LoVo (cell line): Measurements from ENCODE around the gene ACAD10.
"Not testable (repeated sequence)": the region's sequence is repeated elsewhere in the genome, so short reads cannot be mapped to it uniquely, and the experiment has no call there.

Experiments used
- DNase-seq: peaks from one replicate; pipeline ENCODE4 v3.0.0-alpha.2; 2016; ENCODE audit warnings: low spot score

Gene ACAD10

GRCh38 chr12:111685811-111686573, at the start of gene ACAD10, which contains the start of gene BRAP:
Gene ACAD10 (plus strand): TSS chr12:111686053. CDS start chr12:111692710, 6,657 bp downstream.
Gene BRAP (minus strand): TSS chr12:111685956. CDS start chr12:111685792, 164 bp downstream.
- peak; percentile 99 for DNase-seq

- no peak for DNase-seq
Measured at GRCh38 chr12:111636209-111636945, 49.5 kb upstream of the ACAD10 start.

- DNase-seq = no peak
Measured at GRCh38 chr12:111638556-111638955, 47.3 kb upstream of the ACAD10 start.

GRCh38 chr12:111640506-111640905, 45.3 kb upstream of the ACAD10 start:
- no peak for DNase-seq

- no peak for DNase-seq
Measured at GRCh38 chr12:111642681-111643426, 43.0 kb upstream of the ACAD10 start.

- no peak for DNase-seq
Measured at GRCh38 chr12:111643427-111643826, 42.4 kb upstream of the ACAD10 start.

DNA sequence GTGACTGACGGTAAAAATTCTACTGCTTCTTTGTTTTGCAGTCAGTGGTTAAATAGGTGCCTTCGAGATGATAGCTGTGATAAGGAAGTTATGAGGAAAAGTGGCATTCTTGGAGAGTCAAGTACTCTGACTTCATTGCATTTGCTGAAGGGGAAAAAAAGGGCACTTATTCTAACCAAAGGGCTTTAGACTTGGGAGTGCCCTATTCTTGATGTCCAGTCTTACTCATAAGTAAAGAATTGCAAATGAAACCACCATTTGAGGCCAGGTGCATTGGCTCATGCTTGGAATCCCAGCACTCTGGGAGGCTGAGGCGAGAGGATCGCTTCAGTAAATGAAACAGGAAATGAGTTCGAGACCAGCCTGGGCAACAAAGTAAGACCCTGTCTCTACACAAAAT, 40.4 kb upstream of the ACAD10 start:
- DNase-seq = peak; percentile 45

- no peak for DNase-seq
Measured at GRCh38 chr12:111650912-111651311, 34.9 kb upstream of the ACAD10 start.

- not testable (repeated sequence) for DNase-seq
Measured at GRCh38 chr12:111652530-111652929, 33.3 kb upstream of the ACAD10 start.

- no peak for DNase-seq
Measured at GRCh38 chr12:111653596-111653995, 32.3 kb upstream of the ACAD10 start.

DNA sequence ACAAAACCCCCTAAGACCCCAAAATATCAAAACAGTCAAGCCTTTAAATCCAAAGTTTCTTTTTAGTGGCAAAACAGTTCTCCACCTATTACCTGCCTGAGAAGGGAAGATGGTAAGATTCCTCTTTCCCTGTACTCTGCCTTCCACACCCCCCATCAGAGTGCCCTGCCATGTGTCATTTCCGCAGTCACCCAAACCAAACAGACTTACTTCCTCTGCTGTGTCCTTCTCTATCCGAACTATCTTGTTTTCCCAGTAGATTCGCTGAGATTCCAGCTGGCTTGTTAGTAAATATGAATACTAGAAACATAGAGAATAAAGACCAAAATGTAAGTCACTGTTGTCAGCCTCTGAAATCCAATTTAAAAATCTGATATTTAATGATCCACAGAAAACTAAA, 30.5 kb upstream of the ACAD10 start:
- no peak for DNase-seq

DNA sequence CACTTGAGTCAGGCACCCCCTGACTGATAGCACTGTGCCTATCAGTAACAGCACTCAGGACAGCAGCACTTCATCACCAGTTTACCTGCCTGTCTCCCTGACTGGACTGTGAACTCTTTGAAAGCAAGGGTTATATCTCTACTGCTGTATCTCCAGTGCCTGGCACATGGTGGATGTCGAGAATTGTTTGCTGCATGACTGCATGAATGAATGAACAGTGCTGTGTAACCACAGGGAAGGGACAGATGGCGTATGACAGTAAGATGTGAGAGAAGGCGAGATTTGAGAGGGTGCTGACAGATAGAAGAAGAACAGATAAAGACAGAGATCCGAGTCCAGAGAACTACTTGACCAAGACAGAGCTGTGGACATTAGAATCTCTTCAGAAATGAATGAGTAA, 29.8 kb upstream of the ACAD10 start:
- no peak for DNase-seq

GRCh38 chr12:111664499-111664898, 21.4 kb upstream of the ACAD10 start:
- no peak for DNase-seq

- DNase-seq = no peak
Measured at GRCh38 chr12:111664961-111665865, 20.6 kb upstream of the ACAD10 start.

GRCh38 chr12:111672822-111673381, 13.0 kb upstream of the ACAD10 start:
- DNase-seq = no peak

DNA sequence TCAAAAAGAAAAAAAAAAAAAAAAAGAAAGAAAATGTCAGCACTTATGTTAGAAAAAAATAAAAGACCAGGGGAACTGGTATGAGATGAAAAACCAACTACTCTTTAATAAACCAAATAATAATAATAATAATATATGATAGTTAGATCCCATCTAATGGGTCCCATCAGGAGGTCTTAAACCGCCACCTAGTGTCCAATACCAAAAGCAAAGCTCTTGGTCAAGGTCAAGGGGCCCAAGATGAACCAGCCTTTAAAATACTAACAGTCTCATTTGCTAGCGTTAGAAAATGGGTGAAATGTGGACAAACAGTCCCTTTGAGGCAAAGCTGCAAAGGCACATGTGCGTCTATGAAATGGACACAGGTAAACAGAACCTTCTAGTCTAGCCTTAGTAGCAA, 12.3 kb upstream of the ACAD10 start:
- DNase-seq = no peak

DNA sequence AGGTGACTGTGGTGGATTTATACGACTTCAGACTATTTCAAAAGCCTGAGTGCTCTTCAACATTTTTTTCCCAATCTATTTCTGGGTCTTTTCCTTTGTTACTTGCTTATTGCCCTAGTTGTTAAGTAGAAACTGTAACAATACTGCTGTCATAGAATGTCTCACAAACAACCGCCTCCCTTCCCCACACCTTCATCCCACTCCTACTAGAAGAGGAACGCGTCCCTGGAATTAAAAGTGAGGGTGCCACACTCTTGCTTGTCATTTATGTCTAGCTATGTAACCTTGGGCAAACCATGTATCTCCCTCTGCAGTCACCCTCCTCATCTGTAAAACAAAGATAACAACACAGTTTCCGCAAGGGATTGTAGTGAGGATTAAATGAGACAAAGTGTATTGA, 8.7 kb upstream of the ACAD10 start:
- DNase-seq = no peak

DNA sequence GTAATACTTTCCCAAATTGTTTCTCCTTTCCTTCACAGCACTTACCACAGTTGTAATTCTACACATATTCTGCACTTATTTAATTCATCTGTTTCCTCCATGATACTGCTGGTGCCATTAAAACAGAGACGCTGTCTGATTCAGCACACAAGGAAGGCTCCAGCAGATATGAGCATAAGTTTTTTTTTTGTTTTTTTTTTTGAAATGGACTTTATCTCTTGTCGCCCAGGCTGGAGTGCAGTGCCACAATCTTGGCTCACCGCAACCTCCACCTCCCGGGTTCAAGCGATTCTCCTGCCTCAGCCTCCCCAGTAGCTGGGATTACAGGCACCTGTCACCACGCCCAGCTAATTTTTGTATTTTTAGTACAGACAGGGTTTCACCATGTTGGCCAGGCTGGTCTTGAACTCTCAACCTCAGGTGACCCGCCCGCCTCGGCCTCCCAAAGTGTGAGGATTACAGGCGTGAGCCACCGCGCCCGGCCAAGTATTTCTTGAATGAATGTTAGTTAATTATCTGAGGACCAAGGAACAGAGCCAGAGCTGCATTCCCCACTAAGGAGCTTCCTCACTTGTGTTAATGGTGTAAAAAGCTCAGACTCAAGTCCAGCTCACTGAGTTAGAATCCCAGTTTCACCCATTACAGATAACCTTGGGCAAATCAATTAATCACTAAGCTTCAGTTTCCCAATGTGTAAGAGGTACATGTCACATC, 1.2 kb upstream of the ACAD10 start:
- DNase-seq = peak; percentile 9

DNA sequence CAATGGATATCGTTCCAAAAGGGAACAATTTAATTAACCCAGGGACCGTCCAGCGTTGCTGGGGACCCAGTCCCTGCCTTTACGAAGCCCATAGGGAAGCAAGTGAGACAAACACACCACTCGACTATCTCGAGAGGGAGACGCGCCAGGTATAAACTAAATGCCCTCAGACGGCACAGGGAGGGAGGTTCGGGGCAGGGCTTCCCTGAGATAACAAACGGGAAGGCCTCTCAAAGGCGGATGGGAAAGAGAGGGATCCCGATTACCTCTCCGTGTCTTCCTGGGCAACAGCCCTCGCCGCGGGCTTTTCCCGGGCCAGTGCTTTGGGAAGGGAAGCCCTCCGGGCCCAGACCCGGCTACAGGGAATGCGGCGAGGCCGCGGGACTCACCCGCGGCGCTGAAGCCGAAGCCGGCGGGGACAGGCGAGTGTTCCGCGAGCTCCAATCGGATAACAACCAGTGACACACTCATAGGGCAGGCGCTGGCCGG, 487 bp upstream of the ACAD10 start:
- DNase-seq = peak; percentile 34

- DNase-seq = no peak
Measured at GRCh38 chr12:111686574-111687105, 787 bp downstream of the ACAD10 start.
